Progenitor cell of endocrine pancreas (in vitro differentiated cells): ENCODE data around the gene DNAH1. TPM values are rescaled to one million over a fixed set of nuclear protein-coding genes. Genes with fewer than 3 reads are reported as not detected.

Experiments used
- DNase-seq: peaks from one replicate; pipeline ENCODE4 v3.0.0; 2021; ENCODE audit warnings: low spot score; ENCODE audit not compliant: unreplicated experiment
- H3K27ac Mint-ChIP-seq: 2 replicates; pipeline ENCODE4 v1.8.0; 2021; ENCODE audit warnings: mild to moderate bottlenecking, moderate library complexity, mixed read lengths
- H3K27me3 Mint-ChIP-seq: 2 replicates; pipeline ENCODE4 v1.8.0; 2021; ENCODE audit warnings: mixed read lengths
- H3K36me3 Mint-ChIP-seq: 2 replicates; pipeline ENCODE4 v1.8.0; 2022; ENCODE audit warnings: mixed read lengths; ENCODE audit not compliant: insufficient read depth
- H3K4me1 Mint-ChIP-seq: 2 replicates; pipeline ENCODE4 v1.8.0; 2021; ENCODE audit warnings: low read depth, mixed read lengths
- H3K4me3 Mint-ChIP-seq: 2 replicates; pipeline ENCODE4 v1.8.0; 2021; ENCODE audit warnings: low read depth, mild to moderate bottlenecking, moderate library complexity, mixed read lengths
- H3K9me3 Mint-ChIP-seq: 2 replicates; pipeline ENCODE4 v1.8.0; 2021; ENCODE audit warnings: low read depth, mixed read lengths
- total RNA-seq: library from RNA; stranded (reverse); gene quantifications from 2 replicates; pipeline ENCODE4 v1.2.1, GENCODE V29; 2021
- TF ChIP-seq, protein P1 (sequence below): fragments of 200-600 bp; sonication (generic); IDR thresholded peaks from one replicate; pipeline ENCODE4 v1.5.0; 2021; ENCODE audit warnings: antibody characterized with exemption, mild to moderate bottlenecking; ENCODE audit not compliant: unreplicated experiment

Gene DNAH1
- total RNA-seq, 1 donor from 2014 or later = 14.0 TPM

DNA sequence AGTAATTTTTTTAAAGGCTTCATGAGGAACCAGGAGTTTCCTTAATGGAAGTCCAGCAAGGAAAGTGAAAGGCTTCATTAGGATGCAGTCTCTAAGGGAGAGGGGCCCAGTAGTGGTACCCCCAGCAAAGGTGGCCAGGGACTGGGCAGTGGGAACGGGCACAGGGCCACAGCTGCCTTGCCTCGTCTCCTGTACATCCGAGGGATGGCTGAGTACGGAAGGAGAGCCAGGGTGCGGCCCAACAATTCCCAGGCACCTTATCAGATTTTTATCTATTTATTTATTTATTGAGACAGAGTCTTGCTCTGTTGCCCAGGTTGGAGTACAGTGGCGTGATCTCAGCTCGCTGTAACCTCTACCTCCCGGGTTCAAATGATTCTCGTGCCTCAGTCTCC is 114.3 kb downstream of the DNAH1 start:
- Mint-ChIP-seq H3K27ac (no peak overlapping the region), H3K9me3 (no peaks in the 10 kb centered on the region), H3K4me1 (peaks cover 4% of the 10 kb centered on the region), H3K4me3 (no peak overlapping the region), H3K27me3 (peaks cover 15% of the 10 kb centered on the region), H3K36me3 (no peaks in the 10 kb centered on the region)
- DNase-seq = no peak
- TF ChIP-seq, protein P1, sequence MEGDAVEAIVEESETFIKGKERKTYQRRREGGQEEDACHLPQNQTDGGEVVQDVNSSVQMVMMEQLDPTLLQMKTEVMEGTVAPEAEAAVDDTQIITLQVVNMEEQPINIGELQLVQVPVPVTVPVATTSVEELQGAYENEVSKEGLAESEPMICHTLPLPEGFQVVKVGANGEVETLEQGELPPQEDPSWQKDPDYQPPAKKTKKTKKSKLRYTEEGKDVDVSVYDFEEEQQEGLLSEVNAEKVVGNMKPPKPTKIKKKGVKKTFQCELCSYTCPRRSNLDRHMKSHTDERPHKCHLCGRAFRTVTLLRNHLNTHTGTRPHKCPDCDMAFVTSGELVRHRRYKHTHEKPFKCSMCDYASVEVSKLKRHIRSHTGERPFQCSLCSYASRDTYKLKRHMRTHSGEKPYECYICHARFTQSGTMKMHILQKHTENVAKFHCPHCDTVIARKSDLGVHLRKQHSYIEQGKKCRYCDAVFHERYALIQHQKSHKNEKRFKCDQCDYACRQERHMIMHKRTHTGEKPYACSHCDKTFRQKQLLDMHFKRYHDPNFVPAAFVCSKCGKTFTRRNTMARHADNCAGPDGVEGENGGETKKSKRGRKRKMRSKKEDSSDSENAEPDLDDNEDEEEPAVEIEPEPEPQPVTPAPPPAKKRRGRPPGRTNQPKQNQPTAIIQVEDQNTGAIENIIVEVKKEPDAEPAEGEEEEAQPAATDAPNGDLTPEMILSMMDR = no peak

DNA sequence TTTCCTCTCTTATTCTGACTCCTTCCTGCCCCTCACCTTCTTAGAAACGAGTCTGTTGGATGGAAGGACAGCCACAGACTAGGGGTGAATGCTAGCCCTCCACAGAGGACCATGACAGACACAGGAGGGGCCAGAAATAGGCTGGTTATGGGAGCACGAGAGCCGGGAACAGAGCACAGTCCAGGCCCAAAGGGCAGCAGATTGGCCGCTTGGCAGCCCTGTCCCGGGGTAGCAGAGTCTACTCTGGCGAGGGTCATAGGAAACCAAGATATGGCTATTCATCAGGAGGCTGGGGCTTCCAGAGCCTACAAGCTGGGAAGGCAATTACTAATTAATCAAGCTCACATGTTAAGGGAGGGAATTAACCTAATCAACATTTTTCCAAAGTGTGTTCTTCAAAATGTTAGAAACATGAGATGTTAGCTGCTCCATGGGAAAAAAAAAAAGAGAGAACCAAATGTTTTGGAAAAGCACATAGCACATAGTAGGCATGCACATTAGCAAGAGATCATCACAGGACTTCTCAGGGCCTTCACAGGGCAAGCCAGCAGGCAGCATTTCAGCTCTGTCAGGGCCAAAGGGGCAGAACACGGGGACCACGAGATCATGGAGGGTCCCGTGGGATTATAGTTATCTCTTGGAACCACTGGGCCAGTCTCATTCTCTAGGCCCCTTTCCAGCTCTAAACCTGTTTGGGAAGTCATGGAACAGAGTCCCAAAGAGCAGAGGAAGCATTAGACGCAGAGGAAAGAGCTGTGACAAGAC is 115.5 kb downstream of the DNAH1 start:
- no peaks in the 10 kb centered on the region for H3K36me3 Mint-ChIP-seq
- H3K4me1 Mint-ChIP-seq = peaks cover 4% of the 10 kb centered on the region
- TF ChIP-seq, protein P1 = no peak
- no peak overlapping the region for H3K4me3 Mint-ChIP-seq
- peaks cover 15% of the 10 kb centered on the region for H3K27me3 Mint-ChIP-seq
- H3K9me3 Mint-ChIP-seq = no peaks in the 10 kb centered on the region
- peak overlapping the region; percentile 33 for H3K27ac Mint-ChIP-seq
- no peak for DNase-seq

DNA sequence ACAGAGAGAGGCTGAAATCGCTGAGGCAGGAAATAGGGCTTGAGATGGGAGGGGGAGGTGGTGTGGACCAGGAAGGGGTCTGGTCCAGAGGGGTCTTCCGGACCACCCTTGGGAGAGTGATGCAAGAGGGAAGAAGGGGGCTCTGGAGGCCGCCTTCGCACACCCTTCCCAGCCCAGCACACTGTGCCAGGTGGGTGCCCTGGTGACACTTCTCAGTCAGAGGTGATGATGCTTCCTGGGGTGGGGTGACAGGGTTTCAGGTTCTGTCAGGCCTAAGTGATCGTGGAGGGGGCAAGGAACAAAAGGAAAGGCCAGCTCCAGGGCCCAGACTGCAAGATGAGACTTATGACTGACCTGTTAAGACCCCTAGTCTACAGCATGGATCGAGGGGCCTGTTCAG is 116.1 kb downstream of the DNAH1 start:
- Mint-ChIP-seq H3K27me3 (peaks cover 15% of the 10 kb centered on the region), H3K27ac (no peak overlapping the region), H3K4me1 (peaks cover 4% of the 10 kb centered on the region), H3K9me3 (no peaks in the 10 kb centered on the region), H3K36me3 (no peaks in the 10 kb centered on the region), H3K4me3 (no peak overlapping the region)
- no peak for DNase-seq
- TF ChIP-seq, protein P1 = no peak

DNA sequence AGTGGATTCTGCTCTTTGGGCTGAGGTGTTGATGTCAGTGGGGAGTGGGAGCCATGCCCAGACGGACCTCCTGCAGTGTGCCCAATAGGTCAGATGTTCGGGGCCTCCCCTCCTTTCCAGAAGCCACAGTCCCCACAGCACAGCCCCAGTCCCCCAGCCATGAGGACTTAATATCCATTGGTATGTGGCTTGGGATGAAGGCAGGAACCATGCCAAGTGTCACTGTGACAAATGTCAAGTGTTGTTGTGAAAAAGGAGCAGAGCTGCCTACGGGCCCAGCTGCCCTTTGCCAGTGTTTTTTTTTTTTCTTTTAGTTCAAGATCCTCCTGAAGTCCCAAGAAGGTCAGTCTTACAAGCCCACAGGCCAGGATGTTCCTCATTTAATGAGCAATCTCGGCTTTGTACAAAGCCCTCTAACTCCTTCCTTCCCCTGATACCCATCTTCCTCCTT is 116.6 kb downstream of the DNAH1 start:
- H3K4me3 Mint-ChIP-seq = no peak overlapping the region
- no peak for DNase-seq
- TF ChIP-seq, protein P1 = no peak
- H3K36me3 Mint-ChIP-seq = no peaks in the 10 kb centered on the region
- H3K27me3 Mint-ChIP-seq = peaks cover 15% of the 10 kb centered on the region
- H3K4me1 Mint-ChIP-seq = peaks cover 4% of the 10 kb centered on the region
- no peaks in the 10 kb centered on the region for H3K9me3 Mint-ChIP-seq
- no peak overlapping the region for H3K27ac Mint-ChIP-seq

DNA sequence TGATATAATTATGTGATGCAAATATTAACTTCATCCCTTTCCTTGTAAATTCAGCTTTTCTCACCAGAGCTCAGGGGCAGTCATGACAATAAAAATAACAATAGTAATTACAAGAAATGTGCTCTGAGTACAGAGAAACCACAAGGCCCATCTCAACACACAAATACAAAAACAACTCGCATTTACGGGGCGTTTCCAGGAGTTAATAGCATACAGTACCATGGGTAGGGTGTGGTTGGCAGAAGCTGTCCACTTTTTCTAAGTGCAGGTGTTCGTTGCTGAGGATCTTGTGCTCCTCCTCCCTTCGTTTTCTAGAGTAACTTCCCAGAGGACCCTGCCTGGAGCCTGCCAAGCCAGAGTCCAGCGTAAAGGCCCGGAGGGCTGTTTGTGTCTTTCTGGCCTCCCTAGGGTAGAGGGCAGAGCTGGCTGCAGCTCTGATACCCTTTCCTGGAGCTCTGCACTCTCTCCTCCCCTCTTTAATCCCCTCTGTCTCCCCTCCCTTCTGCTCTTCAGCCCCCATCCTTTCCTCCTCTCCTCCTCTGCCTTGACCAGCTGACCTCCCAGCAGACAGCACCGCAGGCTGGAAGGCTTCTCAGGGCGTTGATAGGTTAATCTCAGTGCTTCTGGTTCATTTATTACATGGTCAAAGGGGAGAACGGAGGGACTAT is 117.3 kb downstream of the DNAH1 start:
- TF ChIP-seq, protein P1 = no peak
- Mint-ChIP-seq H3K27ac (no peak overlapping the region), H3K36me3 (no peaks in the 10 kb centered on the region), H3K4me3 (no peak overlapping the region), H3K27me3 (peaks cover 15% of the 10 kb centered on the region), H3K9me3 (no peaks in the 10 kb centered on the region), H3K4me1 (peaks cover 4% of the 10 kb centered on the region)
- DNase-seq = no peak
